NCI-H187 treated with DMSO at 0.1 percent for 48 hours (cell line): Measurements from ENCODE around the gene COG2.

Experiments
- DNase-seq: peaks from one replicate; lab custom pipeline; 2025; lab: John Stamatoyannopoulos, UW

Gene COG2

DNA sequence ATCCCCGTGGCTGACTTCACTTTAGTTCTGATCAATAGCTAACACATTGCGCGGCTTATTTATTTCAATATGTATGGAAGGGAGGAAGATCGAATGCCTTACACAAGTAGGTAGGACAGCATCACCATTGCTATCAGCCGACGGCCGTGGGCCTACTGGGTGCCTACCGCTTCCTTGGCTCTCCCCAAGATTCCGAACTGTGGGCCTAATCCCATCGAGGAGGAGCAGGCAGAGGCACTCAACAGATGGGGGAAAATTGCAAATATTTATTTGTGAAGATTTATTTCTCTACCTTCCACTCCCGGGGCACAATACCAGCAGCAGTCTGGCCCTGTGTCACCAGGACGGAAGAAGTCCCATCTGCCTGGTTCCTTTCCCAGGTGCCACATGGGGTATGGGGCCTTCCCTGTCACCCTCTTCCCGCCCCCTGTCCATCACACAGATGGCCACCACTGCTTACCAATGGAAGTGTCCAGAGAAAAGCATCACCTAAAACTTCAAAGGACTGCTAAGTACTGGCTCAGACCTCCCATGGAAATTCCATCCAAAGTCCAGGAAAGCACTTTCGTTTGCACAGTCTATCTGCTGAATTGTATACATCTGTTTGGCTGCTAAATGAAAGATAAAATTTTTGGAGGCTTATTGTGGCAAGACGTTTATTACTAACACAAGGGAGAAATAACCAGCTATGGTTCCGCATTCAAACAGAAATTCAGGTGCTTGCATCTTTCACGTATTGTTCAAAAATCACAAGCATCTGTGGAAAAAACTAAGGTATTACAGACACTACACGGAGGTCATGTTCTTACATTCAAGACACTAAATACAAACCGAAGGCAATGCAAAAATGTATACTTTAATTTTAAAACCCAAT is 59.9 kb downstream of the COG2 start:
- no peak for DNase-seq

DNA sequence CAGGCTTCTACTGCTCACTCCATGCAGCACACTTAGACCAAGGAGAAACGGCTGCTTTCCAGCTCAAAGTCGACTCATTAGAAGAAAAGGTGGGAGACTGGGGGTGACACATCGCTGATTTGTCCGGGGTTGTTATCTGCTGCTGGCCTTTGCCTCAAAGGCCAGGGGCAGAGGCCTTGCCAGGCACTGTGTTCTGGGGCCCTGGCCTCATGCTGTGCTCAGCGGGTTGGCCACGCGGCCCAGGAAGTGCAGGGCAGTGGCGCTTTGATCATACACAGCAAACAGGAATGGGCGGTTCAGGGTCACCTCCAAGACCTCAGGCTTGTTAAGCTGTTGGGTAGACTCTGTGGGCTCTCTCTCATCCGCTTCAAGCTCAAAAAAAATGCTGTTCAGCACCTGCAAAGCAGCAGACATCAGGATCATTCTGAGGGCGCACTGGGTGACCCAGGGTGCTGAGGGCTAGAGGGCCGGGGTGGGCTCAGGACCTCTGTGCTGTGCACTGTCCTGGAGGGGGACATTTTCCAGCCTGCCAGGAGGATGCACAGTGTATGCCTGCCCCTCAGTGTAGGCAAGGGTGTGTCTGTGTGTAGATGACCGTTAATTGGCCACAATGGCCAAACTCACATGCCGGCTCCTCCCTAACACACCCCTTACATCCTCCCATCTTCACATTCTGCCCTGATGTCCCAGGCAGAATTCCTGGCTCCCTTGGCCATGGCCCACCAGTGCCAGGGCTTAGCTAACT is 60.8 kb downstream of the COG2 start:
- no peak for DNase-seq

DNA sequence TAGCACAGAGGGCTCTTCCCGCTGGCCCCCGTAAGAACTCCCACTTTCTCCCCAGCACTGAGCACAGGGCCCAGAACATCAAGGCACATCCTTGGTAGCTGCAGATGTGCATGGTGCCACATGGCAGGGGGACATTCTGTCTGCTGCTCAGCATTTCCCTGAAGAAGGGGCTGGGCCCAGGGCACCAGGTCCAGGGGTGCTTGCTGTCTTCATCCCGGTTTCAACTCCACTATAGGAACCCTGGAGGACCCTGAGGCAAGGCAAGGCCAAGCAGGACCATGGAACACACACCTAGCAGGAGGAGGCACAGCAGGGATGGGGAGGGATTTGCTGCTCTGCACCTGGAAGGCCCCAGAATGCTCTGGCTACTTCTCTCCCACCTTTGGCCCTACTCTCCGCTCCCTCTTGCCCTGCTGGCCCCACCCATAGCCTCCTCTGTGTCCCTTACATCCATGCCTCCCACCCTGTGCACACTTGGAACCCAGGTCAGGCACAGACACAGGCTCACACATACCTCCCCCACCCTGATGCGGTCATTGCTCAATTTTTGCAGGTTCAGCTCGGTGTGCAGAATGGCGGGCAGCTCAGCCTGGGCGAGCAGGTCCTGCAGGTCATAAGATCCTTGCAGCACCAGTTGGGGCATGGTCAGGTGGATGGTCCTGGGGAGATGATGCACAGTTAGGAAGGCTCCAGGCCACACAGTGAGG is 61.6 kb downstream of the COG2 start:
- no peak for DNase-seq

DNA sequence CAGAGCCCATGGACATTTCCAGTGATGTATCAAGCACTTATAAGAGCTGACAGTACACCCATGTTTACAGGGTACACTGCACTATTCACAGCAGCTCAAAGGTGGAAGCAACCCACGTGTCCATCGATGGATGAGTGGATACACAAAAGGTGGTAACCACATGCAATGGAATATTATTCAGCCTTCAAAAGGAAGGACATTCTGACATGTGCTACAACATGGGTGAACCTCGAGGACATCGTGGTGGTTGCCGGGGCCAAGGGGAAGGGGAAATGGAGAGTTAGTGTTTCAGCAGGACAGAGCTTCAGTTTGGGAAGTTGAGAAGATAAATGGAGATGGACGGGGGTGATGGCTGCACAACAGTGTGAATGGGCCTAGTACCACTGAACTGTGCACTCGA is 62.5 kb downstream of the COG2 start:
- no peak for DNase-seq

DNA sequence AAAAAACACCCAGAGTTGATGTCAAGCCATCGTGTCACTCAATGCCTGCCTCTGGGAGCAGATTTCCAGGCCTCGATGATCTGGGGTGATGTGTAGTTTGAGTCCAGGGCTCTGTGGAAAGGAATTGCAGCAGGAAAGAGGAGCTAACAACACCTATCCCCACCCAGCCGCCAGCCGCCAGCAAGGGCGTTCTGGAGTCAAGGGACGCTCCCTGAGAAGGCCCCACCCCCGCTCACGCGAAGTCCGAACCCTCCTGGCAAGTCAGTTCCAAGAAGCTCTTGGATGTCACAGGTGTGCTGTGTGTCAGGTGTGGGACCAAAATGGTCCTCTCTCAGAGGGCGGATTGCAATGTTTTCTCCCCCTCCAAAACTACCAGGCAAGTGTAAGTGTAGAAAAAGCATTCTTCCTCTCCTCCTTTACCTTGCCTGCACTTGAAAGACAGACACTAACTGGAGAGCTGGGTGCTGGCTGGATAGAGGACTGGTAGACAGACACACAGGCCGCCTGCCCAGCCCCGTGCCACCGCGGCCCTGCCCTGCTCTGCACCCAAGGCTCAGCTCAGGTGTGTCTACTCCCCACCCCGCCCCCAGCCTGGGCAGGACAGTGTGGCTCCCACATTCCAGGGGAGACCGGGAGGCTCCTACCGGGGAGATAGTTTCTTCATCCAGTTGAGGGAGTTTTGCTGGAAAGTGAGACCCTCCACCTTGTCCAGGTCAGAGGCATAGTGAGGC is 63.2 kb downstream of the COG2 start:
- DNase-seq, result no peak

DNA sequence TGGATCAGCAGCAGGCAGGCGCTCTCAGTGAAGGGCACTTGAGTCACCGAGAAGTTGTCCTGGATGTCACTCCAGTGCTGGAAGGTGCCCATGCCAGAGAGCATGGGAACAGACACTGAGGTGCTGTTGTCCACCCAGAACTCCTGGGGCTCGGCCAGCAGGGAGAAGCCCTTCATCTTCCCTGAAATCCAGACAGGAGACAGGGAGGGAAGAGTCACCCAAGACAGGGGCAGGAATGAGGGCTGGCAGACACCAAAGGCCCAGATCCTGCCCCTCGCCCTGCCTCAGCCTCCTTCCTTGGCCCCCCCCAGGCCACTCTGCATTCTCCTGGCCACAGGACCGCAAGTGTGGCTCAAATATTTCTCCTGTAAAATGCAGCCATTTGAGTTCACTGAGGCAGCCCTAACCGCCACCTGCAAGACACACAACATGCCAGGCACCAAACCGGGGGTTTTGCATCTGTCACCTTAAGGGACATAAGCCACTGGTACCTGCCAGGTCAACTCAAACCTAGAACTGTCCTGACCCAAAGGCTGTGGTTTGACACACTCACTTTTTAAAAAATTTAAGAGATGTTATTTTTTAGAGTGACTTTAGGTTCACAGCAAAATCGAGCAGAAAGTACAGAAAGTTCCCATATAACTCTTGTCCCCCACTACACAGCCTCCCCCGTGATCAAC is 63.9 kb downstream of the COG2 start:
- DNase-seq, result no peak

DNA sequence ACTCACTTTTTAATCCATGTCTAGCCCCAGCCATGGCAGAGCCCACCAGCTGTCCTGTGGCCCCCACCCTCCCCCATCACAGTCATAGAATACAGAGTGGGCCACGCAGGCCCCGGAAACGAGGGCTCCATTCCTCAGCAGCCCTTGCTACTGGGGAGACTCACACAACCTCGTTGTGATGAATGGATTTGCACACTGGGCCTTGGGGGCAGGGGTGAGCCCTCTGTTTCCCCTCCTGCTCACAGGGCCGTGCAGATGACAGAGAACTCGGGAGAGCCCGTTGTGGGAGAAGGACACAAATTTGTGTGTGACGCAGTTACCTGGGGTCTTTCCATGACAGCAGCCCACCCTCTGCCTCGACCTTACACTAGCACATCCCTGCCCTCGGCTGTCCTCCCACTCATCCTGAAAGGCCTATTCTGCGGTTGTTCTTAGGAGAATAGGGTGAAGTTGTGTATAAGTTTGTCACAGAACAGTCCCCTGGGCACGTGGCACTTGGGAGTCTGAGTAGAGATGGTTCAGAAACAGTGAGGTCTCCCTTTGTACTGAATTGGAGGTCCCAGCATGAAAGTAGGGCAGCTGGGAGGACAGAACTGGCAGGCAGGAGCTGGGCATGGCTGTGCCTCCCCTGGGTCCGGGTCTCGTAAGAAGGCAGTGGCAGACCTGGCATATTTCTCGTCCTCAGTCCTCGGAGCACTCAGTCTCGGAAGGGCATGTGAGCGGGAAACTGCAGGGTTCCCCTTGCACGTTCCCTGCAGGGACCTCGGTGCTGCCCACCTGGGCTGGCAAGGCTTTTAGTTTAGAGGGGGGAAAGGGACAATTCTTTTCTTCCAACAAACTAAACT is 64.8 kb downstream of the COG2 start:
- no peak for DNase-seq

DNA sequence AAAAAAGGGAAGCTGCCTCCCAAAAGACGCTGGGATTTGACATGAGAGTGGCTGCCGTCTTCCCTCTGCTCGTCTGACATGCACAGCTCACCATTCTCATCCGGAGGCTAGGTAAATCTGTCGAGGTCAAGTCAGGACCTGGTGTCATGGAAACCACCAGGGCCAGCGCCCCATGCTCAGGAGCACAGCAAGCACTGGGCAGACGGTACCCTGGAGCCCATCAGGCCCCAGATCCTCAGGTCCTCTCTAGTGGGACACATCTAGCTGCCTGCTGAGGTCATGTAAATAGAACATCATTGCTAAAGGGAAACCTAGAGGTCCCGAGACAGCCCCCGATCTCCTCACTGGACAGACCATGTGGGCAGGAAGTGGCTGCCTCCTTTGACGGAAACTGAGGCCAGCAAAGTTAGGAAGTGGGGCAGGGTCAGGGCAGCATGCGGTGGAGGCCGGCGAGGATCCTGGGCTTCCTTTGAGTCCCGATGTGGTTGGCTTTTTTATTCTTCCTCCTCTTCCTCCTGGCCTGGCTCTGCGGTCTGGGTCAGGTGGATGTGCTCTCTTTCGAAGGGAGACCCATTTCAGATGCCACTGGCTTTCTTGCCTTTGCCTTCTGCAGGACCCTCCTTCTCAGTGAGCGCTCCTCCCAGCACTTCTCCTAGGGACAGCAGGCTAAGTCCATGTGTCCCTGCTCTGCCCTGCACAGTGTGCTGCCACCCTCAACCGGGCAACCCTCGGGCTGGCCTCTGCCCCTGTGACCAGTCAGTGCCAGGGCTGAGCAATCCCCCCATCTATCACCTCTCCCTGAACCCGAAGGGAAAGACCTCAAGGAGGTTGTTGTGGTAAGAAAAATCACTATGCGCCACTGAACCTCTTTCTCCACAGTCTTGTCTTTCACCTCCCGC is 65.7 kb downstream of the COG2 start:
- no peak for DNase-seq

DNA sequence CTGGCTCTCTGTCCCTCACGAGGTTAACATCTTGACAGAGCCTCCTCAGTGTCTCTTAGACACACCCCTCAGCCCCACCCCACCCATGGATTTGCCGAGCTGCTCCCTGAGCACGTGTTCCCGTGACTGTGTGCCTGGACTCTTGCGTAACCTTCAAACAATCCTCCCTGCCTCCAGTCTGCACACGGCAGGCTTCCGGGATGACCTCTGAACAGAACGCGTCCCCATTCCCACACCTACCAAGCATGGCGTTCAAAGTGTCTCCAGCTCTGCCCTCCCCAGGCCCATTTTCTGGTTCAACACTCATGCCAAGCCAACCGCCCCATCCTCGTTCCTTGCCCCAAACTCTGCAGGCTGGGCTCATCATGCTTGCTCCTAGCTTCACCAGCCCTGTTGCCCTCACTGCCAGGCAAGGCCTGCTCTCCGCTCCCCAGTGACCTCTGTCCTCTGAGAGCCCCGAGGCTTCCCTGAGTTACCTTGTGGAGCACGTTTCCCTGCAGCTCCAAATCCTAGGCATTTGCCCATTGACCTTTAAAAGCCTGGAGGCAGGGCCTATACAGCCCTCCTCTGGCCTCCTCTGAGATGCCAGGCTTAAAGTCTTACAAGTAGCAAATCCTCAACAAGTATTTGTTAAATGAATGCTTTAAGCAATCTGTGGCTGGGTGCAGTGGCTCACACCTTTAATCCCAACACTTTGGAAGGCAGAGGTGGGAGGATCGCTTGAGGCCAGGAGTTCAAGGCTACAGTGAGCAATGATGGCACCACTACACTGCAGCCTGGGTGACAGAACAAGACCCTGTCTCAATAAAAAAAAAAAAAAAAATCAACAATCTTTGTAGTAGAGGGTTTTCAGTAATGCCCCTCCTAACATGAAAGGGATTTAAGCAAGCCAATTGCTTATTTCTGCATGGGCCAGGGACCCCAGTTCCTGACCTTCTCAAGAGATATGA is 66.6 kb downstream of the COG2 start:
- no peak for DNase-seq

DNA sequence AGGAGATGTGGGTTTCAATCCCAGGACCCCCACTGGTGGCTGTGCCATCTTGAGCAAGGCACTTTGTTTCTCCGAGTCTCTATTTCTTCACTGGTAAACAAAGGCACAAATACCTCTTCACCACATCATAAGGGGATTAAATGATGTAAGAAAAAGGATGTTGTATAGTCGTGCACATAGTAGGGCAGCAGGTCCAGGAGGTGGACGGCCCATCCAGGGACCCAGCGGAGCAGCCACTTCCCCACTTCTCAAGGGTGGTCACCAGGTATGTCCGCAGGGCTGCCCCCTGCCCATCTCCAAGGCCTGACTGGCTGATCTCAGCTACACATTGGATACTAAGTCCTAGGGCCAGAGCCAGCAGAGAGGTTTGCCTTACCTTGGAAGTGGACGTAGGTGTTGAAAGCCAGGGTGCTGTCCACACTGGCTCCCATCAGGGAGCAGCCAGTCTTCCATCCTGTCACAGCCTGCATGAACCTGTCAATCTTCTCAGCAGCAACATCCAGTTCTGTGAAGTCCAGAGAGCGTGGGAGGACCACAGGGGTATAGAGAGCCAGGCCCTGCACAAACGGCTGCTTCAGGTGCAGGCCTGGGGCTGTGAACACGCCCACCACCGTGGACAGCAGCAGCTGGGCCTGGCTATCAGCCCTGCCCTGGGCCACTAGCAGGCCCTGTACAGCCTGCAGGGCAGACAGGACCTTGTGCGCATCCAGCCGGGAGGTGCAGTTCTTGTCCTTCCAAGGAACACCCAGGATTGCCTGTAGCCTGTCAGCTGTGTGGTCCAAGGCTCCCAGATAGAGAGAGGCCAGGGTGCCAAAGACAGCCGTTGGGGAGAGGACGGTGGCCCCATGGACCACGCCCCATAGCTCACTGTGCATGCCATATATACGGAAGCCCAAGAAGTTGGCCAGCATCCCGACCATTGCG is 67.6 kb downstream of the COG2 start:
- no peak for DNase-seq

DNA sequence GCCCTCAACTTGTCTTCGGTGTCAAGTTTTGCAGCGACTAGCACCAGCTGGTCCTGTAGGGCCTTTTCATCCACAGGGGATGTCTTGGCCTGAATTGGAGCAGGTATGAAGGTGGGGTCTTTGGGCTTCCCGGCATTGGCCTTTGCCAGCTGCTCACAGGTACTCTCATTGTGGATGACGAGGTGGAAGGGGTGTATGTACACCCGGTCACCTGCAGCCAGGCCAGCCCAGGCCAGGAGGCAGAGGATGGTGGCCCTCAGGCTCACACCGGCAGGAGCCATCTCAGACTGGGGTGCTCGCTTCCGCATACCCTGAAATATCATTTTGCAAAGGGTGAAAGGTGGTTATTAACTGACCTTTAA is 68.2 kb downstream of the COG2 start:
- no peak for DNase-seq

DNA sequence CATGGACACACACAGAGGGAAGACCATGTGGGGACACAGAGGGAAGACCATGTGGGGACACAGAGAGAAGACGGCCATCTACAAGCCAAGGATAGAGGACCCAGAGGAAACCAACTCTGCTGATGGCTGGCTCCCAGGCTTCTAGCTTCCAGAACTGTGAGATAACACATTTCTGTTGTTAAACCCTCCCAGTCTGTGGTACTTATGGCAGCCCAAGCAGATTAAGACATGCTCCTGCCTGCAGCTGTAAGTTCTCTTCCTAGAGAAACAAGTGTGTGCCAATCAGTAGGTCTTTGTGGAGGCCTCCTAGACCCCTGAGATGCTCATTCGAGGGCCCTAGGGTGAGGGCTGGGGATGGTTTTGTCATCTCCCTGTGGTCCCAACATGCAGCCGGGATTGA is 69.0 kb downstream of the COG2 start:
- DNase-seq, result no peak

DNA sequence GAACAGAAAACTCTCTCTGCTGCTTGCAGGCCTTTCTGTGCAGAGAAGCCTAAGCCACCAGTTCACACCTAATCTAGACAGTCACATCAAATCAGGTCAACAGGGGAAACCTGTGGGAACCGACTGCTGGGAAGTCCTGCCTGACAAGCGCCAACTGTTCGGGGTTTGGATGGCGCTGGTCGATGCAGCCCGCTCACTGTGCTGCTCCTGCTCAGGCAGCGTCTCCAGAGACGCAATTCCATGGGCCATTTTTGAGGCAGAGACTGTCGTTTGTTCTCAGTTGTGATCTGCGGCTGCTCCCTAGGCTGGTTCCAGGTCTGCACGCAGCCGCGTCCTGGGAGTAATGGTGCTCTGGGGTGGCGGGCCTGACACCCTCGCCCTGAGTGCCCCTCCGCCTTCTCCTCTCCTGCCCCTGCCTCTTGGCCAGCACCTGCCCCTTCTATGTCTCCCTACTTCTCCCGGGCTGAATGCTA is 70.2 kb downstream of the COG2 start:
- no peak for DNase-seq

DNA sequence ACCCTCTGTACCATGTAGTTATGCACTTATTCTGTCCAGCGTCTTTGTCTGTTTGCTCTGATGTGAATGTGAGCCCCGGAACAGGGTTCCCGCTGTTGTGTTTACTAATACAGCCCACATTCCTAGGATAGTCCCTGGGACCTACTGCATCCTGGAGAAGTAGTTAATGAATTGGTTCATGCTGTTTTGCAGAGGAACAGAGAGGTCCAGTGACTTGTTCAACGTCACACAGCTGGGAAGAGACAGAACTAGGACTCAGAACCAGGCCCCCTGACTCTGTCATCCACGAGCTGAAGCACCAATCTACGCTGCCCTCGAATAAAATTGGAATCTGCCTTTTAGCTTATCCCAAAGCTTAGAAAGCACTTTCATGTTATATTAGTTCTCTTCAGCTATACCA is 70.9 kb downstream of the COG2 start:
- no peak for DNase-seq

DNA sequence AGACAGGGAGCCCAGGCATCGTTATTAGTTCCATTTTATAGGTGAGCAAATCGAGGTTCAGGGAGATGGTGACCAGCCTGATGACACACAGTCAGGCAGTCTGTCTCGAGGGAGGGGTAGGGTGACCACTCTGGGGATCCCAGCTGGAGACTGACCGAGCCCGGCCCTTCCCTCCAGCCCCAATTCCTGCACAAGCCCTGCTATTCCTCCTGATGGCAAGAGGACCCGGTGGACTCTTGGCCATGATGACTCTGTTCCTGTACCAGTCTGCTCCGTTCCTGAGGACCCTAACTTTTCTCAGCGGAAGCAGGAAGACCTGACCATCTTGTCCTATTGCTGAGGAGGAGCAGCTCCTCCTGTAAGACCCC is 71.2 kb downstream of the COG2 start:
- no peak for DNase-seq

DNA sequence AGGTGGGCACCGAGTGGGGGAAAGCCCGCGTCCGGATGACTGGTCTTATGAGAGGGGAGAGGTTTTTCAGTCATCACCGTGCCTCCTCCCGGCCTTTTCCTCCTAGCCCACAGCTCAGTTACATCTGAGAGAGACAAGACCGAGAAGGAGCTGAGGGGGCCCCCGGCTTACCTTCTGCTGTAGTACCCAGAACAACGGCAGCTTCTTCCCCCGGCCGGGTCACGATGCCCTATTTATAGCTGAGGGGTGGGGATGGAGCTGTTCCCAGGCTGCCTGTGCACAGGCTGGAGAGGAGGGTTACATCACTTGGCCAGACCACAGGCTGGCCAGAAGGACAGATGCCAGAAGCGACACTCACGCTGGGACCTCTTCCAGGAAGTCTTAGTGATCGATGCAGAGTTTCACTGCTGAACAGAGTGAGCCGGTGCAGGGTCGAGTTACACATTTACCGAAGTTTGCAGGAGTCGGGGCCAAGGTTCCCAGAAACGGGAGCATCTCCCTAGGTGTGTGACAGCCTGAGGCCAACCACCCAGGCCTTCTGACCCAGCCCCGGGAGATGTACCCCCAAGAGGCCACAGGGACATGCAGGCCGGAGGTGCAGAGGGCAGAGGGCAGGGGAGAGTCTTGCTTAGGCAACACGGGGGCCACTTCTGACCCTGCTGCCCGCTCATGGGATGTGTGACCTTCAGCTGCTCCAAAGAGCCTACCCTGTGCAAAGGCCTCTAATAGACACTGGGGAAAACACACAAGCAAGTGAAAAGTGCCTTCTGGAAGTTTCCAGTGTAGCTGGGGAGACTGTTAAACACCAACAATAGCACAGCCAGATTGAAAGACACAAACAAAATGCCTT is 71.9 kb downstream of the COG2 start, which contains the start of gene AGT:
Gene AGT (minus strand): TSS at position 208 of the 850 bp plus-strand sequence. CDS start 3,299 bp downstream, outside the sequence.
- no peak for DNase-seq
